MM.1S (cell line): ENCODE data around the gene NPY4R2.
"Not testable (repeated sequence)": the region's sequence is repeated elsewhere in the genome, so short reads cannot be mapped to it uniquely, and the experiment has no call there.

Source experiments
- EZH2 ChIP-seq: fragments of 300-600 bp; sonication (generic); optimal IDR thresholded peaks from 2 replicates; pipeline ENCODE3; 2017; ENCODE audit warnings: low read depth, mild to moderate bottlenecking, antibody characterized with exemption, low read length, mixed read lengths
- TF ChIP-seq, protein P1 (sequence below): fragments of 300-600 bp; sonication (generic); IDR thresholded peaks from 2 replicates; pipeline ENCODE4 v1.5.1; 2016; ENCODE audit warnings: antibody characterized with exemption, low read length, mixed read lengths

GRCh38 chr10:47943328-47943727 is 24.9 kb downstream of the NPY4R2 start:
- not testable (repeated sequence) for TF ChIP-seq EZH2
- TF ChIP-seq, protein P1, sequence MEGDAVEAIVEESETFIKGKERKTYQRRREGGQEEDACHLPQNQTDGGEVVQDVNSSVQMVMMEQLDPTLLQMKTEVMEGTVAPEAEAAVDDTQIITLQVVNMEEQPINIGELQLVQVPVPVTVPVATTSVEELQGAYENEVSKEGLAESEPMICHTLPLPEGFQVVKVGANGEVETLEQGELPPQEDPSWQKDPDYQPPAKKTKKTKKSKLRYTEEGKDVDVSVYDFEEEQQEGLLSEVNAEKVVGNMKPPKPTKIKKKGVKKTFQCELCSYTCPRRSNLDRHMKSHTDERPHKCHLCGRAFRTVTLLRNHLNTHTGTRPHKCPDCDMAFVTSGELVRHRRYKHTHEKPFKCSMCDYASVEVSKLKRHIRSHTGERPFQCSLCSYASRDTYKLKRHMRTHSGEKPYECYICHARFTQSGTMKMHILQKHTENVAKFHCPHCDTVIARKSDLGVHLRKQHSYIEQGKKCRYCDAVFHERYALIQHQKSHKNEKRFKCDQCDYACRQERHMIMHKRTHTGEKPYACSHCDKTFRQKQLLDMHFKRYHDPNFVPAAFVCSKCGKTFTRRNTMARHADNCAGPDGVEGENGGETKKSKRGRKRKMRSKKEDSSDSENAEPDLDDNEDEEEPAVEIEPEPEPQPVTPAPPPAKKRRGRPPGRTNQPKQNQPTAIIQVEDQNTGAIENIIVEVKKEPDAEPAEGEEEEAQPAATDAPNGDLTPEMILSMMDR = not testable (repeated sequence)
